MM.1S (cell line): ENCODE measurements around the gene IPP.
"Not testable (repeated sequence)": the region's sequence is repeated elsewhere in the genome, so short reads cannot be mapped to it uniquely, and the experiment has no call there.

Source experiments
- CTCF ChIP-seq: fragments of 300-600 bp; sonication (generic); IDR thresholded peaks from 2 replicates; pipeline ENCODE4 v1.5.1; 2016; ENCODE audit warnings: antibody characterized with exemption, low read length, mixed read lengths
- EZH2 ChIP-seq: fragments of 300-600 bp; sonication (generic); optimal IDR thresholded peaks from 2 replicates; pipeline ENCODE3; 2017; ENCODE audit warnings: low read depth, mild to moderate bottlenecking, antibody characterized with exemption, low read length, mixed read lengths
- EZH2phosphoT487 ChIP-seq: fragments of 300-600 bp; sonication (generic); IDR thresholded peaks from 2 replicates; pipeline ENCODE4 v1.6.1; 2018; ENCODE audit warnings: antibody characterized with exemption, low read length

- TF ChIP-seq CTCF, EZH2phosphoT487, EZH2: not testable (repeated sequence)
Observed at GRCh38 chr1:45726007-45726406, 24.4 kb downstream of the IPP start.
